Endothelial cell of umbilical vein (primary cell): Measurements from ENCODE around the gene OCIAD1. TPM values are rescaled to one million over a fixed set of nuclear protein-coding genes. Genes with fewer than 3 reads are reported as not detected.

Experiments
- BruUV-seq: library from RNA; stranded (reverse); fragments of 400-500 nt; replicated peaks from 2 replicates; lab custom pipeline; 2021; lab: Mats Ljungman, UMichigan
- CTCF ChIA-PET: fragments of 300-600, 350-600 bp; sonication (Branson Sonifier 250); formaldehyde crosslinking; loops from one replicate; lab custom pipeline; 2021; ENCODE audit warnings: antibody characterized with exemption, inconsistent platforms; lab: Charles Lee
- POLR2A ChIA-PET: fragments of 300-600, 350-600 bp; sonication (Branson Sonifier 250); formaldehyde crosslinking; loops from one replicate; lab custom pipeline; 2021; ENCODE audit warnings: antibody characterized with exemption, inconsistent platforms; lab: Charles Lee
- DNase-seq: peaks from one replicate; pipeline ENCODE4 v3.0.0-alpha.2; 2011; ENCODE audit warnings: low read depth, low spot score
- FAIRE-seq: peaks from 2 replicates; lab custom pipeline; 2011; peaks lifted over from hg19 to GRCh38; lab: Jason Lieb, UNC
- H2AFZ ChIP-seq: 2 replicates; pipeline ENCODE4 v1.6.0; 2012; ENCODE audit warnings: low read depth, low read length, control low read depth, inconsistent platforms
- H3K27ac ChIP-seq: 2 replicates; pipeline ENCODE4 v1.5.1; 2011; ENCODE audit warnings: low read depth, mild to moderate bottlenecking, control low read depth, low read length, moderate library complexity; ENCODE audit not compliant: insufficient read depth
- H3K27me3 ChIP-seq, 2 experiments: 2 replicates each; pipeline versions ENCODE4 v1.6.0 to v1.6.1; 2011; ENCODE audit warnings: low read length in 2 of 2, mixed read lengths in 1 of 2; ENCODE audit not compliant: control insufficient read depth in 2 of 2, insufficient read depth in 2 of 2
- H3K36me3 ChIP-seq, 2 experiments: 2 replicates in 1 of 2; 3 replicates in 1 of 2; pipeline ENCODE4 v1.5.1; 2011; ENCODE audit warnings: low read length in 2 of 2, mild to moderate bottlenecking in 1 of 2, moderate library complexity in 1 of 2; ENCODE audit not compliant: control insufficient read depth in 2 of 2, insufficient read depth in 2 of 2; ENCODE audit errors: extremely low read depth in 1 of 2
- H3K4me1 ChIP-seq: 3 replicates; pipeline ENCODE4 v1.5.1; 2011; ENCODE audit warnings: mild to moderate bottlenecking, low read length; ENCODE audit not compliant: control insufficient read depth, insufficient read depth; ENCODE audit errors: extremely low read depth
- H3K4me2 ChIP-seq: 2 replicates; pipeline ENCODE4 v1.6.1; 2011; ENCODE audit warnings: low read length, control low read depth, mixed read lengths; ENCODE audit not compliant: insufficient read depth
- H3K4me3 ChIP-seq, 3 experiments: fragments of 200-600 bp in 1 of 3; sonication (generic), shearing (Covaris generic) in 1 of 3; replicated peaks in 1 of 3; 2 replicates each; pipeline ENCODE4 v1.5.1; 2011 to 2016; ENCODE audit warnings: control low read depth in 3 of 3, low read length in 3 of 3, mild to moderate bottlenecking in 2 of 3, inconsistent platforms in 1 of 3, low read depth in 1 of 3, moderate library complexity in 1 of 3; ENCODE audit not compliant: insufficient read depth in 1 of 3
- H3K79me2 ChIP-seq: 2 replicates; pipeline ENCODE4 v1.6.0; 2012; ENCODE audit warnings: low read length, inconsistent platforms; ENCODE audit not compliant: control insufficient read depth, insufficient read depth
- H3K9ac ChIP-seq: replicated peaks from 2 replicates; pipeline ENCODE3; 2011; ENCODE audit warnings: low read length, control low read depth; ENCODE audit not compliant: insufficient read depth; ENCODE audit errors: extremely low read depth
- H3K9me1 ChIP-seq: replicated peaks from 3 replicates; pipeline ENCODE4 v1.6.0; 2011; ENCODE audit warnings: mild to moderate bottlenecking, low read length; ENCODE audit not compliant: control insufficient read depth, insufficient read depth; ENCODE audit errors: extremely low read depth
- H3K9me3 ChIP-seq: replicated peaks from 2 replicates; pipeline ENCODE4 v1.5.1; 2012; ENCODE audit warnings: low read length, inconsistent platforms; ENCODE audit not compliant: control insufficient read depth, insufficient read depth
- H4K20me1 ChIP-seq: replicated peaks from 2 replicates; pipeline ENCODE3; 2011; ENCODE audit warnings: mild to moderate bottlenecking, low read length; ENCODE audit not compliant: control insufficient read depth, insufficient read depth; ENCODE audit errors: extremely low read depth
- CTCF ChIP-seq, 2 donors: IDR thresholded peaks; 1 replicate in 1 of 2; 2 replicates in 1 of 2; pipeline ENCODE4 v1.5.1; 2011; ENCODE audit warnings: low read length in 2 of 2, mild to moderate bottlenecking in 2 of 2, moderate library complexity in 2 of 2, control low read depth in 1 of 2, inconsistent platforms in 1 of 2, low read depth in 1 of 2; ENCODE audit not compliant: insufficient read depth in 1 of 2; ENCODE audit errors: extremely low read depth in 1 of 2
- EZH2 ChIP-seq: IDR thresholded peaks from 2 replicates; pipeline ENCODE4 v1.6.1; 2012; ENCODE audit warnings: borderline replicate concordance, low read depth, mild to moderate bottlenecking, moderate library complexity, low read length, inconsistent platforms; ENCODE audit not compliant: severe bottlenecking
- FOS ChIP-seq: IDR thresholded peaks from 2 replicates; pipeline ENCODE4 v1.6.1; 2011; ENCODE audit warnings: mild to moderate bottlenecking, low read length, moderate library complexity, borderline replicate concordance; ENCODE audit not compliant: insufficient read depth
- GATA2 ChIP-seq: IDR thresholded peaks from 2 replicates; pipeline ENCODE4 v1.7.0; 2011; ENCODE audit warnings: low read depth, mild to moderate bottlenecking, moderate library complexity, mixed read lengths, low read length; ENCODE audit not compliant: insufficient read length, insufficient read depth
- JUN ChIP-seq: IDR thresholded peaks from 2 replicates; pipeline ENCODE4 v1.6.1; 2011; ENCODE audit warnings: borderline replicate concordance, low read depth; ENCODE audit not compliant: insufficient read length, insufficient read depth
- MAX ChIP-seq: IDR thresholded peaks from 2 replicates; pipeline ENCODE4 v1.6.1; 2011; ENCODE audit not compliant: insufficient read depth, insufficient read length
- MYC ChIP-seq: IDR thresholded peaks from one replicate; pipeline ENCODE4 v1.6.1; 2011; ENCODE audit warnings: mild to moderate bottlenecking, low read depth, low read length
- POLR2A ChIP-seq: IDR thresholded peaks from 2 replicates; pipeline ENCODE4 v1.6.1; 2012; ENCODE audit warnings: low read depth, mild to moderate bottlenecking, control low read depth, low read length
- POLR2AphosphoS5 ChIP-seq: IDR thresholded peaks from 2 replicates; pipeline ENCODE4 v1.6.1; 2012; ENCODE audit warnings: low read depth, mild to moderate bottlenecking, control low read depth, low read length, moderate library complexity; ENCODE audit not compliant: insufficient read depth
- dilution Hi-C: fragments of 300-500 bp; cut with MboI; formaldehyde crosslinking; loops from one replicate; pipeline ENCODE4 v1.15.0; 2019; ENCODE audit warnings: low sequenced_read_pairs; ENCODE audit not compliant: extremely low pct_ligation_motif_present
- intact Hi-C: fragments of 100-400 bp; cut with micrococcal nuclease; formaldehyde crosslinking; loops from one replicate; pipeline ENCODE4 v1.10.0; 2022
- polyA plus RNA-seq, 4 experiments: library from polyadenylated mRNA; depleted of rRNA in 3 of 4; stranded (reverse) in 3 of 4; unstranded in 1 of 4; fragments of >200 nt; gene quantifications; 2 replicates each; pipeline versions ENCODE4 v1.2.1 to v1.2.3, GENCODE V29; 2011 to 2012; ENCODE audit warnings: missing spikeins in 1 of 4
- total RNA-seq: library from RNA; stranded (reverse); gene quantifications from 2 replicates; pipeline ENCODE4 v1.2.3, GENCODE V29; 2021

The OCIAD1 gene
- total and polyA plus RNA-seq, 2 donors (not counting 3 experiments of a cell fraction or from before 2014, with no cell fraction given) = 81.7 to 101 TPM

- Histone ChIP-seq H3K9me1 (no peaks in the 10 kb centered on the region), H3K4me3 (no peak overlapping the region), H3K9ac (no peak overlapping the region), H2AFZ (no peak overlapping the region), H3K36me3 (no peaks in the 10 kb centered on the region), H4K20me1 (no peaks in the 10 kb centered on the region), H3K27ac (no peak overlapping the region), H3K9me3 (no peaks in the 10 kb centered on the region), H3K79me2 (peaks cover 16% of the 10 kb centered on the region), H3K4me2 (no peak overlapping the region), H3K27me3 (no peaks in the 10 kb centered on the region), H3K4me1 (peaks cover 8% of the 10 kb centered on the region)
- DNase-seq (no peak), FAIRE-seq (no peak)
- BruUV-seq = no TSS peak
- ChIA-PET CTCF (interaction anchor here (1.3 kb wide), 1 partner anchor 249 kb away, joined by 3 read pairs; no protein-coding TSS in a partner anchor), POLR2A (no interaction called here)
- dilution Hi-C loops (loop anchor here (25.0 kb wide), 1 partner anchor 135 kb away; no protein-coding TSS in a partner anchor), intact Hi-C loops (no loop called here)
- TF ChIP-seq MYC (no peak), MAX (no peak), POLR2AphosphoS5 (no peak), POLR2A (no peak), FOS (no peak), EZH2 (no peak), JUN (no peak), CTCF (IDR thresholded peaks at IDR 0.05; ENCODE audit: extremely low read depth in 1 of 2, insufficient read depth in 1 of 2, low read depth in 1 of 2, low read length in 2 of 2) (no peak), GATA2 (no peak)
Observed at GRCh38 chr4:48827622-48828021, 3.3 kb upstream of the OCIAD1 start.
